GM18861 (cell line): Measurements from ENCODE around the gene MRPL54.

Experiments used
- ATAC-seq: cut with Tn5 transposase; IDR thresholded peaks from one replicate; pipeline ENCODE4 v1.9.1; 2021; ENCODE audit not compliant: unreplicated experiment

MRPL54 gene

DNA sequence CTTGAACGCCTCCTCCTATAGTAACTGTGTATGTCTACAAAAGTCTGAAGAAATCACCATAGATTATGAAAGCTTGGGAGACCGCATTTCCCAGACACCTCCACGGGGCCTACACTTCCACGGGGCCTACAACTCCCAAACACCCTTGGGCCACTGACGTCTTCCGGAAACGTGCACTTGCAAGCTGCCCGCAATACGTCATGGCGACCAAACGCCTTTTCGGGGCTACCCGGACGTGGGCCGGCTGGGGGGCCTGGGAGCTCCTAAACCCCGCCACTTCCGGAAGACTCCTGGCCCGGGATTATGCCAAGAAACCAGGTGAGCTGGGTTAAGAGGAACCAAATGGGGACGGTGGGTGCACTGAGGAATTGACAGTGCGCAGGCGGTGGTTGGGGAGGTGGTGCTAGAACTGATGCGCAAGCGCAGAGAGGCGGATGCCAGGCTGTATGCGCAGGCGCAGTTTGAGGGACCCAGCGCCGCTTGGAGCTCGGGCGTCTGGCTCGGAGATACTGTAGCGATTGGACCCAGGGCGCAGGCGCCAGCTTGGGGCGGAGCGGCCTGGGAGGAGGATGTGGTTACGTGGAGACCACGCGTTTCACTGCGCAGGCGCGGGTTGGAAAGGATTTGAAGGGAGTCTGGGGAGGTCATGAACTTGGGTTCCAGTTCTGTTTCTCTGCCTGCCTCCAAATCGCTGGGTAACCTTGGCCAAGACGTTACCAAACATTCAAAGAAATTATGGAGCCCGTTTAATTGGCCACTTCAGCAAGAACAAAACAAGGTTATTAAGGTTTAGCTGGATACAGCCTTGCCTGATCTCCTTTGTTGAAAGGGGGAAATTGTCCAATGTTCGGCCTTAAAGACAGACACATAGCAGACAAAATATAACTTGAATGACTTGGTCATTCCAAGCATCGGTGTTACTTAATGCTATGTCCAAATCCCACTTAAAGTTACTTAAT lies at the start of gene MRPL54:
TSS of gene MRPL54 (plus strand) at position 182 of the 959 bp plus-strand sequence. CDS start at position 201, 19 bp downstream.
- ATAC-seq: peak; percentile 64

DNA sequence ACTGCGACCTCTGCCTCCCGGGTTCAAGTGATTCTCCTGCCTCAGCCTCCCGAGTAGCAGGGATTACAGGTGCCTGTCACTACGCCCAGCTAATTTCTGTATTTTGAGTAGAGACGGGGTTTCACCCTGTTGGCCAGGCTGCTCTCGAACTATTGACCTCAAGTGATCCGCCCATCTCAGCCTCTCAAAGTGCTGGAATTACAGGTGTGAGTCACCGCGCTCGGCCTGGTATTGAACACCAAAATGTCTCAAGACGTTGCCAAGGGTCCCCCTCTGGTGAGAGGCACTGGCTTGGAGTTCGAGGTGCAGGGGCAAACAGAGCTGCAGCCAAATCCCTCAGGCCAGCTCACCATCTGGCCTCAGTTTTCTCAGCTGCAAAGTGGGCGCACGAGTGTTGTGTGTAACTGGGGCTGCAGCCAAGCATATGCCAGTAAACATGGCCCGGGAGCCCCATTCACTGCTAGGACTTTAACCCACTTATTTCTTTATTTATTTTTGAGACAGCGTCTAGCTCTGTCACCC lies 46.3 kb upstream of the MRPL54 start:
- ATAC-seq: no peak

DNA sequence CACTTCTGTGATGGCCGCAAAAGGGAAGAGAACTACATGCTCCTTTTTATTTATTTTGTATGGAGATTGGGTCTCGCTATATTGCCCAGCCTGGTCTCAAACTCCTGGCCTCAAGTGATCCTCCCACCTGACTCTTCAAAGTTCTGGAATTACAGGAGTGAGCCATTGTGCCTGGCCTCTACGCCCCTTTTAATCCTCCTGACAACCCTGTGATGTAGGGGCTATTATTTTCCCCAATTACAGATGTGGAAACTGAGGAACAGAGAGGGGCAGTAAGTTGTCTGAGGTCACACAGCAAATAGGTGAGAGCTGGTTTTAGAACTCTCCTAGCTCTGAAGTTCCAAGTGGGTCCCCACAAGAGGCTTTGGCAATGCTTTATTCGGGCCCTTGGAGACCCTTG lies 42.6 kb upstream of the MRPL54 start:
- ATAC-seq: no peak

DNA sequence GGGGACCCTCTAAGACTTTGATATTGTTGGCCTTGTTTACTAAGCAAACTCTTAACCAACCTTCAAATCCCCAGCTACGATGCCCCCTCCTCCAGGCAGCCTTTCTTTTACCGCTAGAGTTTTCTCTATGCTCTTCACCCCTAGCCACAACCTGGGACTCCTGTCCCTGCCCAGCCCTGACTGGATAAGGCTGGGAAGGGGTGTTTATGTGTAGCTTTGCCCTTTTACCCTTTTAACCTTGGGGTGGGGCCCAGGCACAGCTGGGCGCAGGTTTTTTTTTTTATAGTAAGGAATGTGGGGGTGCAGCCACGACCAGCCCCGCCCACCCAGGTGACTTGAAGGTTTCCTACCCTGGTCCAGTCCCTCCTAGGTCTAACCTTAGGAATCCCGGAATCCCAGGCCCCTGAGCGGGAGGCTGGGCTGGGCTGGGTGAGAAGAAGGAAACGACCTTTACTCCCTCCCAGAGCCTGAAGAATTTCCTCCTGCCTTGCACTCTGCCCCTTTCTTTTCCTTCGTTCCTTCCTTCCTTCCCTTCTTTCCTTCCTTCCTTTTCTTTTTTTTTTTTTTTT lies 42.0 kb upstream of the MRPL54 start:
- no peak for ATAC-seq

DNA sequence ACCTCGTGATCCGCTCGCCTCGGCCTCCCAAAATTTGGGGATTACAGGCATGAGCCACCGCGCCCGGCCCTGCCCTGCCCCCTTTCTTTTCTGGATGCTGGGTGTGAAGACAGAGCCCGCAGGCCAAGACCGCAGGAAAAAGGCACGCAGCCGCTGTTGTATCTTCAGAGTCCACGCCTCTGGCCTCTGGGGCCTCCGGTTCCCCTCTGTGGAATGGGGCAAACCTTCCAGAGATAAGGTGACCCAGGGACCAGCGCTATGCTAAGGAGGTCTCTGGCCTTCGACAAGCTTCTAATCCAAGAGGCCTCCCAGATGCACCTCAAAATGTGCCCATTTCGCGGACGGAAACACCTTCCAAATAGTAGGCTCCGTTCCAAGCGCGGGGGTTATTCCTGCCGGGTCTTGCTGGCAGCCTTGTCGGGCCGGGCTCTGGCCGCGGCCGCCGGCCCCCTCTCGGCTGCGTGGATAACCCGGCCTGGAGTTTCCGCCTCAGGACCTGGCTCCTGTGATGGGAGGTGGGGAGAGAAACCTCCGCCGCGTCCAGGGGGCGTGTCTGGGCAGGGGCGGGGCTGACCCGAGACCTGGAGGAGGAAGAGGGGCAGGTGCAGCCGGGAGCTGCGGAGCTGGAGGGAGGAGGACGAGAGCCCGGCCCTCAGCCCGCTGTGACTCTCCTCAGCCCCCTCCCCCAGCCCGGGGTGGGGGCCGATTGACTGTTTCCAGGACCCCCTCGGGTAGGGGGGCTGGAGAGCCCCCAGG lies 41.2 kb upstream of the MRPL54 start:
- no peak for ATAC-seq

DNA sequence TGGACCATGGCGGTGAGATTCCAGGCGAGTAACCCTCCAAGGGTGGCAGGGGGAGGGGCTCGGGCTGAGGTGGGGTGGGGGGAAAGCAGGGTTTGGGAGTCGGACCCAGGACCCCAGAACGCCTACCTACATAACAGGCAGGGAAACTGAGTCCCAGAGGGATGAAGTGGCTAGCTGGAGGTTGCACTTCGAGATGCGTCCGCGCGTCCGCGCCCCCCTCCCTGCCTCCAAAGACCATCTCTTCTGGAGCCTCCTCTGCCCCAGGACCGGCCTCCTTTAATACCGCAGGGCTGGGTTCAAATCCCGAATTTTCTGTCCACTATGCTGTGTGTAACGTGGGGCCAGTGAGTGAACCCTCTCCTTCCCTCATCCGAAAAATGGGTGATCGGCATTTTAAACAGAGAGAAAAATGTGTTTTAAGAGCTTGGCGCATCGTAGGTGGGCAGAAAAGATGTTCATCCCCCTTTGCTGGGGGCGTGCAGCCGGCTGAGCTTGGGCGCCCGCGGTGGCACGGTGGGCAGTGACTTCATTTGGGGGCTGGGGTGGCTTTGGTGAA lies 40.5 kb upstream of the MRPL54 start:
- ATAC-seq: no peak

DNA sequence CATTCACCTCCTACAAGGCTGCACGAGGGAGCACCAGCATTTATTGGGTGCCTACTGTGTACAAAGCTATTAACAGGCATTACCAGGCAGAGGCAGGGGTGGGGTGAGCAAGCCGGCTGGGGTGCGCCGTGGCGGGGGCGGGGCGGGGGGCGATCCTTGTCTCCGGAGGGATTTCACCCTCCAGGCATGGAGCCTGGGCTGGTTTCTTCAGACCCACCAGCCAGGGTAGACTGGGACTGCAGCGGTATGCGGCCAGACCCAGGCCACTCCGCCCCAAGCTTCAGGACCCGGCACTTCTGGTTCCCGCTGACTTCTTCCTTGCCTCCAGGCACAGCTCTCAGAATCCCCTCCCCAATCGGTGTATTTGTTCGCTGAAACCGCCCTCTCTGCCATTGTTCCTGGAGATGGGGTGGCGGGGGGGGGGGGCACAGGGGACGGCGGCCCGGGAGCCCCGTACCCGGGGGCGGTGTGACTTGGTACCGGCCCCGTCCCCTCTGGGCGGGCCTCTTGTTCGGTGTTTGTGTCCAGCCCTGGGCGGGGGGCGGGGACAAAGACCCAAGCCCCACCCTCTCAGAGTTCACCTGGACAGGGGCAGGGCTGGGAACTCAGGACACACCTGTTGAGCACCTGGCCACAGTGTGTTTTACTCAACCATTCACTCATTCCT lies 39.9 kb upstream of the MRPL54 start:
- ATAC-seq: no peak

DNA sequence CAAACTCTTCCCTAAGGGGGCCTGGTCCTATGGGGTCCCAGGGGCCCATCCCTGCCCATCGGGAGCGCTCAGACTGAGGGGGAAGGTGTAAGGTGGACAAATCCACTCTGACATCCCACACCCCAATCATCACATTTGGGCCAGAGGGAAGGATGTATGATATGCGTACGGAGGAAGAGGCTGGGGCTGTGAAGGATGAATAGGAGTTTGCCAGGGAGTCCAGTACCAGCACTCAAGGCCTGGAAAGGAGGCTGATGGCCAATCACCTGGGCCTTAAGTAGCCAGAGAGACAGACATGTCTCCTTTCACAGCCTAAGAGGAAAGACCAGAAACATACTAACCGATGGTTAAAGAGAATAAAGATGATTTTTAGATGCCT lies 39.4 kb upstream of the MRPL54 start:
- ATAC-seq: no peak

DNA sequence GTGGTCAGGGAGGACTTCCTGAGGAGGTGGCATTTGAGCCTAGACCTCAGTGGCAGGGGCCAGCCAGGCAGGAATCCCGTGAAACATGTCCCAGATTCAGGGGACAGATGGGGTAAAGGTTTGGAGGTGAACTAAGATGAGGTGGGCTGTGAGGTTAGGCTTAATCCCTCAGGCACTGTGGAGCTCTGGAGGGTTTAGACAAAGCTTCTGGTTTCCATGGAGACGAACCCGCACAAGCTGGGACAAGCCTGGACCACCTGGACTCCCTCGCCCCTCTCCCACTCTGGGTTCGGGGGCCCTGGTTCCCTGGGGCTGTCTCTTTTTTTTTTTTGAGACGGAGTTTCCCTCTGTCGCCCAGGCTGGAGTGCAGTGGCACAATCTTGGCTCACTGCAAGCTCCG lies 38.6 kb upstream of the MRPL54 start:
- no peak for ATAC-seq

DNA sequence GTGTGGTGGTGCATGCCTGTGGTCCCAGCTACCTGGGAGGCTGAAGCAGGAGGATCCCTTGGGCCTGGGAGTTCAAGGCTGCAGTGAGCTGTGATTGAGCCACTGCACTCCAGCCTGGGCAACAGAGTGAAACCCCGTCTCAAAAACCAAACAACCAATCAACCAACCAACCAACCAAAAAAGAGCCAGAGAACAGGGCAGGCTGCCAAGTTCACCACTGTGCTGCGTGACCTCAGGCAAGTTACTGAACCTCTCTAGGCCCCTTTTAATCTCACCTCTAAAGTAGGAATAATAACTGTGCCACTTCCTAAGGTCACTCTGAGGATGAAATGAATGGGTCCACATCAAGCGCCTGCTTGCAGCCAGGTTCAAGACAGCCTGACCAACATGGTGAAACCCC lies 37.4 kb upstream of the MRPL54 start:
- no peak for ATAC-seq

DNA sequence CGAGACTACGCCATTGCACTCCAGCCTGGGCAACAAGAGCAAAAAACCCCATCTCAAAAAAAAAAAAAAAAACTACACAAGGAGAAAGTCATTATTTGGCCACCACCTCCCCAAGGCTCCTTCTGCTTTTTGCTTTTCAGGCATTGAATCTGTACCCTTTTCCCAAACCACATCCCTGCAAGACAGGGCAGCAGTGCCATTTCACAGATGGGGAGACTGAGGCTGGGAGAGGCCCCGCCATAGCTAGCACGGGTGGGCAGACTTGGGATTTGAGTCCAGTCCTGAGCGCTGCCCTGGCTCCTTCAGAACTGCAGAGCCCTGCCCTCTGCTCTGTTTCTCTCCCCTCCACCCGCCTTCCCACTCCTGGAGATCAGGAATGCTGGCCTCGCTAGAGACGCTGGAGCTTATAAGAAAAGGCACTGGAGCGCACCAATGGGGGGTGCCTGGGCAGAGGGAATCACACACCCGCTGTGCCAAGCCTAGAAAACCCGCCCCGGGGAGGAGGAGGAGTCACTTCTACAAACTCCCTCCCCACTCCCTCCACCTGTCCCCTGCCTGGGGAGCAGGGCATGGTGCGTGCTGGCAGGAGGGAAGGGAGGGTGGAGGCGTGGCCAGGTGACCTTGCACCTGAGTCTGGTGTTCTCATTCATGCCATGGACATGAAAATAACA lies 36.7 kb upstream of the MRPL54 start:
- ATAC-seq: no peak

DNA sequence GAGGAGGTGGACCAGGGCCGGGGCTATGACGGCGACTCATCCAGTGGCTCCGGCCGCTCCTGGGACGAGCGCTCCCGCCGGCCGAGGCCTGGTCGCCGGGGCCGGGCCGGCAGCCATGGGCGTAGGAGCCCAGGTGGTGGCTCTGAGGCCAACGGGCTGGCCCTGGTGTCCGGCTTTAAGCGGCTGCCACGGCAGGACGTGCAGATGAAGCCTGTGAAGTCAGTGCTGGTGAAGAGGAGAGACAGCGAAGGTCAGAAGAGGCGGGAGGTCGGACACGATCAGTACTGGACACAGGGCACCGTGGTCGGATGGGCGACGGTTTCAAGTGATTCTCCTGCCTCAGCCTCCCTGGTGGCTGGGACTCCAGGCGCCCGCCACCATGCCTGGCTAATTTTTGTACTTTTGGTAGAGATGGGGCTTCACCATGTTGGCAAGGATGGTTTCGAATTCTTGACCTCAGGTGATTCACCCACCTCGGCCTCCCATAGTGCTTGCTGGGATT lies 32.0 kb upstream of the MRPL54 start:
- ATAC-seq: no peak

DNA sequence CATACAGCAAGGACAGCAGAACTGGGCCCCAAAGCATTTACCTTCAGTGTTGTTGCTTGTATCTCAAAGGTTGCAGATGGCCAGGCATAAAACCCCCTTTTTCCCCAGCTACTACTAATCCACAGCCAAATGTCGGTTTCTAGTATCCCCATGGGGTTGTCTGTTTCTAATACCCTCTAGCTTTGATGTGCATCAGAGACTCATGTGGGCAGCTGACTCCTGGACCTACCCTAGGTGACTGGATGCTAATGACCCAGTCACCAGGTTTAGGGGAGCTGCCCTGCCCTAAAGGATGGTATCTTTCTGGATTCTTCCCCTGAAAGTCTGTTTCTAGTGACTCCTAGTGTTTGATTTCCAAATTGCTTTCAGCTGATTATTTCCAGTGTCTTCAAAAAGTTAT lies 30.4 kb upstream of the MRPL54 start:
- no peak for ATAC-seq

DNA sequence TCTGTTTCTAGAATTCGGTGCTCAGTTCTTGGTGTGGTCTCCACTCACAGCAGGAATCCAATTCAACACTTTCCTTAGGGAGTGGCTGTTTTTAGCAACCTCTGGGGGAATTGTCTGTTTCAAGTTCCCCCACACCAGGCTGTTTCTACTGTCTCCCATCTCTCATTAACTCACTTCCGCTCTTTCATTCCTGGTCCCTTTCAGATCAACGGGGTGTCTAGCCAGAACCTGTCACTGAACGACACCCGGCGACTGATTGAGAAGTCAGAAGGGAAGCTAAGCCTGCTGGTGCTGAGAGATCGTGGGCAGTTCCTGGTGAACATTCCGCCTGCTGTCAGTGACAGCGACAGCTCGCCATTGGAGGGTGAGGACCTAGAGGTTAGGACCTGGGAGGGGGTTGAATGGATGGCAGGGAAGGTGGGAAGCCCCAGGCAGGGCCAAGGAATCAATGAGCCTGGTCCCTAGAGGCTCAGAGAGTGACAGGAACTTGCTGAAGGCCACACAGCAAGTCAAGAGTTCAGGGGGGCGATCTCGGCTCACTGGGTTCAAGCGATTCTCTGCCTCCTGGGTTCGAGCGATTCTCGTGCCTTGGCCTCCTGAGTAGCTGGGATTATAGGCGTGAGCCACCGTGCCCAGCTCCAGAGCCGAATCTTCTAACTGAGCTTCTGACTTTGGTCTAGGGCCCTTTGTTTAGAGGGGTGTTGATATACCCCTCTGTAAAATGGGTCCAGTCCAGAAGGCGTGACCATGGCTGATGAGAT lies 28.8 kb upstream of the MRPL54 start:
- no peak for ATAC-seq

DNA sequence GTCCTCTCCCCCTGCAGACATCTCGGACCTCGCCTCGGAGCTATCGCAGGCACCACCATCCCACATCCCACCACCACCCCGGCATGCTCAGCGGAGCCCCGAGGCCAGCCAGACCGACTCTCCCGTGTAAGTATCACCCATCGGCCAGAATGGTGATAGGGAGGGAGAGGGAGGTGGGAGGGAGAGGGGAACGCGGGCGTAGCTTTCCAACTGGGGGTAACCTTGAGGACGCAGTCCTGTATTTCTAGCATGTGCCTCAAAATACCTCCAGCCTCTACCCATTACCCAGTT lies 28.2 kb upstream of the MRPL54 start:
- ATAC-seq: no peak

DNA sequence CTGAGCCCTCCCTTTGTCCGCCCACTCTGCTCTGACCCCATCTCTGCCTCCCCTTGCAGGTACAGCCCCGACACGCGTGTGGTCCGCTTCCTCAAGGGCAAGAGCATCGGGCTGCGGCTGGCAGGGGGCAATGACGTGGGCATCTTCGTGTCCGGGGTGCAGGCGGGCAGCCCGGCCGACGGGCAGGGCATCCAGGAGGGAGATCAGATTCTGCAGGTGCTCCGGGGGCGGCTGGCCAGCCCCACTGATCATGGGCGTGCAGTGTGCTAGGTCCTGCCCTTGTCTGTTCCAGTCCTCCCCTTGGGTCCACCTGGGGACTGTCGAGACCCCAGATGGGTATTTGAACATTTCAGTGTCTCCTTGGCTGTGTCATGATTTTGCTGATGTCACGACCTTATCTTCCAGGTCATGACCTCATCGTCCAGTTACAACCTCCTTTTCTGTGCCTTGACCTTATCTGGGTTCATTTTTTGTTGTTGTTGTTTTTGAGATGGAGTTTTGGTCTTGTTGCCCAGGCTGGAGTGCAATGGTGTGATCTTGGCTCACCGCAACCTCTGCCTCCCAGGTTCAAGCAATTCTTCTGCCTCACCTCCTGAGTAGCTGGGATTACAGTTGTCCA lies 26.3 kb upstream of the MRPL54 start:
- no peak for ATAC-seq

DNA sequence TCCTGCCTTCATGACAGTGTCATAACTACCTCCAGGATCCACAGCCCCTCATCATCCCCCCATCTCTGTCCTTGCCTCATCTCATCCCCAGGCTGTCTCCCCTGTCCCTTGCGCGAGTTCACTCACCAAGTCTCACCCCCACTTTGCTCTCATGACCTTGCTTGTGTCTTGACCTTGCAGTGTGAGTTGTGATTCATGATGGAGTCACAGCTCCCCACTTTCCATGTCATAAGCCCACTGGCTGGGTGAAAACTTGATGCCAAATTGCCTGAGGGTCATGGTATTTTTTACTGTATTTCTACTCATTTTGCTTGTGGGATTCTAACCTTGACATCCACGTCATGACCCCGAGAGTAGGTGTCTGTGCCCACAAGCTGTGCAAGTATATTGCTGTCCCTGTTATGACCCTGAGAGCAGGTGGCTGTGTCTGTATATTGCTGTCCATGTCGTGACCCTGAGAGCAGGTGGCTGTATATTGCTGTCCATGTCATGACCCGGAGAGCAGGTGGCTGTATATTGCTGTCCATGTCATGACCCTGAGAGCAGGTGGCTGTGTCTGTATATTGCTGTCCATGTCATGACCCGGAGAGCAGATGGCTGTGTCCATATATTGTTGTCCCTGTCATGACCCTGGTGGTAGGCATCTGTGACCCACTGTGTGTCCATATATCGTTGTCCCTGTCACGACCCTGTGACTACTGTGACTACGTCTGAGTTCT lies 24.8 kb upstream of the MRPL54 start:
- no peak for ATAC-seq

DNA sequence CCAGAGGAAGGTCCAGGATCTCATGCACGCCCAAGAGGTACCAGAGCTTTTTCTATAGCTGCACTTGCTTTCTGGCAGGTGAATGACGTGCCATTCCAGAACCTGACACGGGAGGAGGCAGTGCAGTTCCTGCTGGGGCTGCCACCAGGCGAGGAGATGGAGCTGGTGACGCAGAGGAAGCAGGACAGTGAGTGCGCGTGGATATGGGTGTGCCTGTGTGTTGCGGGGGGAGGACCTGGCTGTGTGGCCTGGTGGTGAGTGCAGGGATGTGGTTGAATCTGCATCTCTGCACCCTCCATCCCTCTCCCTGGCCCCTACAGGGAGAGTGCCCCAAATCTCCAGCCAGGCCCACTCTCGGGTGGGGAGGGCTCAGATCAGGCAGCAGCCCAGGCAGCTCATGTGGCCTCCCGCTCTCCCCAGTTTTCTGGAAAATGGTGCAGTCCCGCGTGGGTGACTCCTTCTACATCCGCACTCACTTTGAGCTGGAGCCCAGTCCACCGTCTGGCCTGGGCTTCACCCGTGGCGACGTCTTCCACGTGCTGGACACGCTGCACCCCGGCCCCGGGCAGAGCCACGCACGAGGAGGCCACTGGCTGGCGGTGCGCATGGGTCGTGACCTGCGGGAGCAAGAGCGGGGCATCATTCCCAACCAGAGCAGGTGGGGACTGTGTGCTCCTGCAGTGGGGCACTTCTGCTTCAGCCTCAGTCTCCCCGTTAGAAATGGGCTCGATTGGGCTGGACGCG lies 23.8 kb upstream of the MRPL54 start:
- no peak for ATAC-seq
